ENCODE measurements around the gene PYGO2. TPM values are rescaled to one million over a fixed set of nuclear protein-coding genes. Genes with fewer than 3 reads are reported as not detected.

PYGO2 gene
- 10 to 100 TPM; 21.6 to 32.1 (median 27.5) TPM for total RNA-seq
- total RNA-seq (2013) = 29.1 TPM

DNA sequence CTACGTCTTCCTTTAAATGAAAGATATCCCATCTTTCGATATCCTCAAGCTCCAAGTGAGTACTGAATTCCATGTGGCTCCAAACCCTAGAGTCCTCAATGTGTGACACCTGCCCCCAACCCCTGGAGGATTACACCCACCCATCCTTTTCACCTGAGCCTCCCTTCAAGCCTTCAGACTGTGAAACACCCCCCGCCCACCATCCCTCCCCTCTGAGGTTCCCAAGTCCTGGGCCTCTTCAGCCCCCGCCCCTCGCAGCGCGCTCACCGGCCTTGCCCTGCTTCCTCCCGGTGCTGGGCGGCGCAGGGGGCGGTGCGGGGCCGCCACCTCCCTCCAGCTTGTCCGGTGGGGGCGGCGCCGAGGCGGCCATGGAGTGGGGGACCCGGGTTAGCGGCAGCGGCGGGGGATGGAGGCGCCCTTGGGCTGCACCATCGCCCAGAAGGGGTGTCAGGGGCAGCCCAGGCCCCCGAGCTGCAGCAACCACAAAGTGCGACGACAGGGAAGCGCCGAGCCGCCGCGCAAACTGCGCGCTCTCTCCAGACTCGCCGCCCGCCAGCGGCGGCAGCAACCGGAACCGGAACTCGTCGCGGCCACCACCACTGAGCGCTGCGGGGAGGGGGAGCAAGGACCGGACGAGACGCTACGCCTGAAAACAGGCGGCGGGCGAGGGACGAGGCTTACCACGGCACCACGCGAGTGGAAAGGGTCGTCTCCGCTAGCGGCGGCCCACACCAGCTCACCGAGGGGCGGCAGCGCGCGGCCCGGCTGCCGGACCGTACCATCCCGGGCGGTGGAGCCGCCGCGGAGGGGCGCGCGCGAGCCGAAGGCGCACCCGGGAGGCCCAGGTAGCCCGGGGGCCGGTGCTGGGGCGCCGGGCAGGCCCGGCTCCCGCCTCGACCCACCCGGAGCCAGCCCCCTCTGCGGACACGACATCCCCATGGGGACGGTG lies at the start of gene PYGO2:
TSS of gene PYGO2 (minus strand) at position 576 of the 949 bp plus-strand sequence. CDS start at position 370, 206 bp downstream.
- H3K4me1 Mint-ChIP-seq = peaks cover 20 to 31% of the 10 kb centered on the region in 2 donors
- peaks cover 41% of the 10 kb centered on the region for H3K36me3 ChIP-seq (ENCODE audit: control insufficient read depth, insufficient read depth, low read length)

GRCh38 chr1:155011004-155011416 lies 49.4 kb upstream of the PYGO2 start:
- no peak for ATAC-seq
- H3K9me3 ChIP-seq (ENCODE audit: control insufficient read depth, insufficient read depth, low read length) = no peaks in the 10 kb centered on the region
- intact Hi-C loops (cut with micrococcal nuclease) = no loop called here
- H3K27me3 ChIP-seq (ENCODE audit: control insufficient read depth, insufficient read depth, low read length) = no peaks in the 10 kb centered on the region
- peak overlapping the region in 1 of 2 donors; percentile 66 for H3K27ac Mint-ChIP-seq
- H3K36me3 Mint-ChIP-seq = no peaks in the 10 kb centered on the region
- H3K27ac ChIP-seq (ENCODE audit: low read length) = no peak overlapping the region
- 90% methylated on average over 3 of the region's 5 CpGs for WGBS (ENCODE audit: insufficient coverage)
- no peak overlapping the region for H3K4me3 ChIP-seq (ENCODE audit: low read length)
- H3K9me3 Mint-ChIP-seq = no peaks in the 10 kb centered on the region
- peaks cover 25 to 82% of the 10 kb centered on the region in 2 donors for H3K4me1 Mint-ChIP-seq
- H3K4me1 ChIP-seq (ENCODE audit: control insufficient read depth, insufficient read depth, low read length) = peaks cover 97% of the 10 kb centered on the region
- H3K27me3 Mint-ChIP-seq (ENCODE audit: low read depth in 2 of 2) = no peaks in the 10 kb centered on the region
- TF ChIP-seq CTCF (IDR thresholded peaks at IDR 0.05) = no peak
- peaks cover 14% of the 10 kb centered on the region for H3K36me3 ChIP-seq (ENCODE audit: control insufficient read depth, insufficient read depth, low read length)
- peak overlapping the region; percentile 17 for H3K4me3 Mint-ChIP-seq
- no peak for DNase-seq

More for the DNA sequence above, at the start of gene PYGO2:
- WGBS (ENCODE audit: insufficient coverage) = under 1% methylated on average over 93 of the region's 93 CpGs
- peak; percentile 82 to 90 (median 84) for ATAC-seq
- H3K36me3 Mint-ChIP-seq = no peaks in the 10 kb centered on the region
- Histone ChIP-seq H3K4me3 (ENCODE audit: low read length) (peak within 1 kb of the TSS; percentile 65), H3K27ac (ENCODE audit: low read length) (peak within 1 kb of the TSS; percentile 93), H3K4me1 (ENCODE audit: control insufficient read depth, insufficient read depth, low read length) (peaks cover 24% of the 10 kb centered on the region), H3K27me3 (ENCODE audit: control insufficient read depth, insufficient read depth, low read length) (no peaks in the 10 kb centered on the region), H3K9me3 (ENCODE audit: control insufficient read depth, insufficient read depth, low read length) (no peaks in the 10 kb centered on the region)
- DNase-seq = peak; percentile 79 to 89
- H3K27ac Mint-ChIP-seq = peak within 1 kb of the TSS; percentile 88
- peak within 1 kb of the TSS; percentile 91 for H3K4me3 Mint-ChIP-seq
- peak; percentile 76 for TF ChIP-seq CTCF (IDR thresholded peaks at IDR 0.05)
- H3K27me3 Mint-ChIP-seq (ENCODE audit: low read depth in 2 of 2) = no peaks in the 10 kb centered on the region
- intact Hi-C loops (cut with micrococcal nuclease) = loop anchor here (1.0 to 2.0 kb wide), 2 partner anchors 37 to 56 kb away; no protein-coding TSS in a partner anchor
- no peaks in the 10 kb centered on the region for H3K9me3 Mint-ChIP-seq

DNA sequence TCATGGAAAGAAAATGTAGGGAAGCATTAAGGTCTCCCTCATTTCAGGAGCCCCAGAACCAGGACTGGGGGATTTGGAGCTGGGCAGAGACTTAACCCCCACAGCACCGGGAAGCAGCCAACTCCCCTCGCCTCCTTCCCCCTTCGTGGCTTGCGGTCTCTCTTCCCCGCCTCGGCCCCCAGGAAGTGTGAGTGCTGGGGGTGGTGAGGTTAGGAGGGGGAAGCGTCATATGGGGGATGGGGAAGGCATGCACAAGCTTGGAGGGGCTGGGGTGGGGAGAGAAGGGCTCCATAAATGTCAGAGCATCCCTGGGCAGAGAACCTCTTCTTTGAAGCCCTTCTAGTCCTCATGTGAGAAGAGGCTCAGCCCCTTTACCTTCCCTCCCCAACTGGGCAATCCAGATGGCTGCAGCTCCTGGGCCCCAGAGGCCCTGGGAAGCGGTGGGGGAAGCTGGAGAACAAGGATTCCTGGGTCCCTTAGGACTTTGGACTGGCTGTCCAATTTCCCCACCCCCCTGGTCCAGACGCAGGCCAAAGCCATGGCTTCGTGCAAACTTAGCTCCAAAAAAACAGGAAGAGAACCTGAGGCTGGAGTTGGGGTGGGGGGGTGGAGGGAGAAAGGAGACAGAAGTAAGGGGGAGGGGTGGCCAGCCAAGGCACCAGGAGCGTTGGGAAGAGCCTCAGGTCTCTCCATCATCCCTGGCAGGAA lies 48.8 kb upstream of the PYGO2 start:
- DNase-seq (peak in 1 of 2 donors; percentile 53), ATAC-seq (no peak)
- Histone ChIP-seq H3K27ac (ENCODE audit: low read length) (peak overlapping the region; percentile 26), H3K36me3 (ENCODE audit: control insufficient read depth, insufficient read depth, low read length) (peaks cover 9% of the 10 kb centered on the region), H3K4me1 (ENCODE audit: control insufficient read depth, insufficient read depth, low read length) (peaks cover 97% of the 10 kb centered on the region), H3K27me3 (ENCODE audit: control insufficient read depth, insufficient read depth, low read length) (no peaks in the 10 kb centered on the region), H3K9me3 (ENCODE audit: control insufficient read depth, insufficient read depth, low read length) (no peaks in the 10 kb centered on the region), H3K4me3 (ENCODE audit: low read length) (peak overlapping the region; percentile 2)
- Mint-ChIP-seq H3K27ac (peak overlapping the region in 1 of 2 donors; percentile 60), H3K9me3 (no peaks in the 10 kb centered on the region), H3K27me3 (ENCODE audit: low read depth in 2 of 2) (no peaks in the 10 kb centered on the region), H3K4me1 (peaks cover 26 to 83% of the 10 kb centered on the region in 2 donors), H3K36me3 (no peaks in the 10 kb centered on the region), H3K4me3 (peak overlapping the region; percentile 59)
- no peak for TF ChIP-seq CTCF (IDR thresholded peaks at IDR 0.05)
- intact Hi-C loops (cut with micrococcal nuclease) = no loop called here
- 64% methylated on average over 3 of the region's 11 CpGs for WGBS (ENCODE audit: insufficient coverage)

All from natural killer cell (primary cell).